Smooth muscle cell (in vitro differentiated cells): ENCODE results near the gene MSX2. TPM values are rescaled to one million over a fixed set of nuclear protein-coding genes. Genes with fewer than 3 reads are reported as not detected.
A peak's percentile ranks its signal among the peaks of the same experiment; 100 is the strongest.

Source experiments
- DNase-seq: peaks from one replicate; lab custom pipeline; 2025; ENCODE audit not compliant: unreplicated experiment; lab: John Stamatoyannopoulos, UW
- H2AFZ ChIP-seq: fragments of 200-600 bp; sonication (generic); 2 replicates; pipeline ENCODE4 v1.6.0; 2016; ENCODE audit warnings: antibody characterized with exemption, low read depth, mild to moderate bottlenecking
- H3F3A ChIP-seq: fragments of 200-600 bp; sonication (generic); 2 replicates; pipeline ENCODE4 v1.6.0; 2017; ENCODE audit warnings: antibody characterized with exemption, low read depth
- H3K27ac ChIP-seq: fragments of 200-600 bp; sonication (generic); 2 replicates; pipeline ENCODE4 v1.5.1; 2016; ENCODE audit warnings: low read depth, mild to moderate bottlenecking
- H3K27me3 ChIP-seq: fragments of 200-600 bp; sonication (generic); 2 replicates; pipeline ENCODE4 v1.6.1; 2016; ENCODE audit warnings: low read depth, mild to moderate bottlenecking
- H3K36me3 ChIP-seq: fragments of 200-600 bp; sonication (generic); 2 replicates; pipeline ENCODE4 v1.5.1; 2016; ENCODE audit warnings: low read depth
- H3K4me1 ChIP-seq: fragments of 200-600 bp; sonication (generic); 2 replicates; pipeline ENCODE4 v1.5.1; 2016; ENCODE audit warnings: low read depth
- H3K4me2 ChIP-seq: fragments of 200-600 bp; sonication (generic); 2 replicates; pipeline ENCODE4 v1.6.0; 2016; ENCODE audit warnings: mild to moderate bottlenecking
- H3K4me3 ChIP-seq: fragments of 200-600 bp; sonication (generic); 2 replicates; pipeline ENCODE4 v1.5.1; 2016; ENCODE audit warnings: mild to moderate bottlenecking
- H3K79me2 ChIP-seq: fragments of 200-600 bp; sonication (generic); 2 replicates; pipeline ENCODE4 v1.6.0; 2016; ENCODE audit warnings: low read depth, mild to moderate bottlenecking
- H3K9ac ChIP-seq: fragments of 200-600 bp; sonication (generic); 2 replicates; pipeline ENCODE4 v1.6.0; 2016; ENCODE audit warnings: low read depth
- H3K9me3 ChIP-seq: fragments of 200-600 bp; sonication (generic); replicated peaks from 2 replicates; pipeline ENCODE4 v1.5.1; 2016; ENCODE audit warnings: low read depth
- H4K20me1 ChIP-seq: fragments of 200-600 bp; sonication (generic); 2 replicates; pipeline ENCODE4 v1.6.0; 2016; ENCODE audit warnings: low read depth
- WGBS: methylation state at CpG from one replicate; pipeline ENCODE4 v1.1.7; 2016; ENCODE audit warnings: low lambda C conversion rate; 5-methylcytosine and 5-hydroxymethylcytosine counted together
- polyA plus RNA-seq: library from polyadenylated mRNA; unstranded; fragments of >200 nt; fragmentation: Nextera tagmentation; extraction: Ambion mirVana; gene quantifications from 2 replicates; pipeline ENCODE4 v1.2.1, GENCODE V29; 2016
- total RNA-seq: library from RNA; depleted of rRNA; stranded (reverse); fragments of >200 nt; gene quantifications from 2 replicates; pipeline ENCODE4 v1.2.3, GENCODE V29; 2014
- TF ChIP-seq, protein P1 (sequence below): fragments of 200-600 bp; sonication (generic); IDR thresholded peaks from 2 replicates; pipeline ENCODE4 v1.5.1; 2017; ENCODE audit warnings: borderline replicate concordance, mild to moderate bottlenecking, antibody characterized with exemption; ENCODE audit not compliant: insufficient read depth, poor library complexity, severe bottlenecking

Gene MSX2
- total and polyA plus RNA-seq, 2 experiments from 2014 or later, result 50.7 to 76.8 TPM

DNA sequence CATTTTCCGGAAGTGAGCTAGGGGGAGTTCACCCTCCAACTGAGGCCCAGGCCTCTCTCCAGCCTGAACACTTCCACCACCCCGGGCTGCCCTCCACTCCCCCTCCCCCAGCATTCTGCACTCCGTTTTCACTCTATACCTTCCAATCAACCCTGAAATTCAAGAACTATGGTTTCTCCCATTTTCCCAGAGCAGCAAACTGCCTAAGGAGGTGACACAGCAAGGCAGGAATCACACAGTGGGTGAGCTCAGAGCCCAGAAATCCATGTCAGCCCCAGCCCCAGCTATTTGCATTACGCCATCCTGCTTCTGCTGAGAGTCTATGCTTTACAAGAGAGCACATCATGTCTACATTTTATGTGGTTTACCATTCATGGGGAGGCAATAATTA lies 11.9 kb downstream of the MSX2 start:
- H2AFZ ChIP-seq, result peak overlapping the region; percentile 66
- H3K4me3 ChIP-seq, result peak overlapping the region; percentile 56
- peak overlapping the region; percentile 88 for H3K9ac ChIP-seq
- peak overlapping the region; percentile 95 for H3K27ac ChIP-seq
- H3K27me3 ChIP-seq, result no peaks in the 10 kb centered on the region
- WGBS, result 9% methylated on average over 4 of the region's 4 CpGs
- peaks cover 4% of the 10 kb centered on the region for H3K79me2 ChIP-seq
- DNase-seq, result no peak
- TF ChIP-seq, protein P1, sequence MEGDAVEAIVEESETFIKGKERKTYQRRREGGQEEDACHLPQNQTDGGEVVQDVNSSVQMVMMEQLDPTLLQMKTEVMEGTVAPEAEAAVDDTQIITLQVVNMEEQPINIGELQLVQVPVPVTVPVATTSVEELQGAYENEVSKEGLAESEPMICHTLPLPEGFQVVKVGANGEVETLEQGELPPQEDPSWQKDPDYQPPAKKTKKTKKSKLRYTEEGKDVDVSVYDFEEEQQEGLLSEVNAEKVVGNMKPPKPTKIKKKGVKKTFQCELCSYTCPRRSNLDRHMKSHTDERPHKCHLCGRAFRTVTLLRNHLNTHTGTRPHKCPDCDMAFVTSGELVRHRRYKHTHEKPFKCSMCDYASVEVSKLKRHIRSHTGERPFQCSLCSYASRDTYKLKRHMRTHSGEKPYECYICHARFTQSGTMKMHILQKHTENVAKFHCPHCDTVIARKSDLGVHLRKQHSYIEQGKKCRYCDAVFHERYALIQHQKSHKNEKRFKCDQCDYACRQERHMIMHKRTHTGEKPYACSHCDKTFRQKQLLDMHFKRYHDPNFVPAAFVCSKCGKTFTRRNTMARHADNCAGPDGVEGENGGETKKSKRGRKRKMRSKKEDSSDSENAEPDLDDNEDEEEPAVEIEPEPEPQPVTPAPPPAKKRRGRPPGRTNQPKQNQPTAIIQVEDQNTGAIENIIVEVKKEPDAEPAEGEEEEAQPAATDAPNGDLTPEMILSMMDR, result no peak
- H3F3A ChIP-seq, result peaks cover 10% of the 10 kb centered on the region
- peak overlapping the region; percentile 94 for H3K4me2 ChIP-seq
- H3K36me3 ChIP-seq, result no peaks in the 10 kb centered on the region
- peaks cover 51% of the 10 kb centered on the region for H3K4me1 ChIP-seq
- H3K9me3 ChIP-seq, result no peaks in the 10 kb centered on the region
- no peaks in the 10 kb centered on the region for H4K20me1 ChIP-seq

DNA sequence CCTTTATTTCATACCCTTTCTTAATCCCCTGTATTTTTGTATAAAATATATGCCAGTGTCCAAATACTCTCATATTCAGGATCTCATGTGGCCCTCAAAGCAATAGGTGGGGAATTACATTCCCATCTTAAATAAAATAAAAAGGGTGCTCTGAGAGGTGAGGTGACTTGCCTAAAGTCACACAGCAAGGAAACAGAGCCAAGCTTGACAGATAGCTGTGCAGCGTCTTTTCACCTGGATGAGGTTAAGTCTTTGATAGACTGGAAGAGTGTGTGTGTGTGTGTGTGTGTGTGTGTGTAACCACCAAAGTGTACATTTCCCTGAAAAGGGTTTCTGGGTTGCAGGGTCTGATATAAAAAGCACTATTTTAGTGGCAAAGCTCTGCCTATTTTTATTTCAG lies 12.4 kb downstream of the MSX2 start:
- TF ChIP-seq, protein P1, result no peak
- Histone ChIP-seq H3K4me2 (peak overlapping the region; percentile 94), H3K27ac (peak overlapping the region; percentile 95), H3F3A (peaks cover 10% of the 10 kb centered on the region), H2AFZ (no peak overlapping the region), H3K9ac (peak overlapping the region; percentile 73), H3K9me3 (no peaks in the 10 kb centered on the region), H3K4me3 (no peak overlapping the region), H3K27me3 (no peaks in the 10 kb centered on the region), H3K79me2 (peaks cover 2% of the 10 kb centered on the region), H3K4me1 (peaks cover 47% of the 10 kb centered on the region), H4K20me1 (no peaks in the 10 kb centered on the region), H3K36me3 (no peaks in the 10 kb centered on the region)
- no peak for DNase-seq
- WGBS, result 73% methylated on average over 1 of the region's 1 CpG

DNA sequence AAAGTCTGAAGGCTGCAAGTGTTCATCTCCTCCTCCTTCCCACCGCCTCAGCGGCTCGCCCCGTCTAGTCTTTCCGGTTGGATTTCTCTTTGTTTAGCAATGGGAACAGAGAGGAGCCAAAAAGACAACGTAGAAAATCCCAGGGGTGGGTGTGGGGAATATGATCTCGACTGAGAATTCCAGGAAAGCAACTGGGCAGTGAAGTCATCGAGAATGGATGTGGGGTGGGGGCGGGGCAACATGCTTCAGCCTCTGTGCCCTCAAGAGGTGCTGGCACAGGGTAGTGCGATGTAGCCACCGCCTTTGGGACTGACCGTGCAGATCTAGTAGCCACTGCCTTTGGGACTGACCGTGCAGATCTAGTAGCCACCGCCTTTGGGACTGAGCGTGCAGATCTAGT lies 12.9 kb downstream of the MSX2 start:
- H3F3A ChIP-seq, result peaks cover 10% of the 10 kb centered on the region
- no peaks in the 10 kb centered on the region for H3K27me3 ChIP-seq
- TF ChIP-seq, protein P1, result no peak
- H3K4me2 ChIP-seq, result peak overlapping the region; percentile 94
- WGBS, result 37% methylated on average over 15 of the region's 15 CpGs
- H4K20me1 ChIP-seq, result no peaks in the 10 kb centered on the region
- DNase-seq, result no peak
- H3K36me3 ChIP-seq, result no peaks in the 10 kb centered on the region
- H3K4me3 ChIP-seq, result no peak overlapping the region
- peaks cover 41% of the 10 kb centered on the region for H3K4me1 ChIP-seq
- peak overlapping the region; percentile 33 for H2AFZ ChIP-seq
- no peaks in the 10 kb centered on the region for H3K79me2 ChIP-seq
- H3K9ac ChIP-seq, result peak overlapping the region; percentile 73
- no peaks in the 10 kb centered on the region for H3K9me3 ChIP-seq
- H3K27ac ChIP-seq, result peak overlapping the region; percentile 95

DNA sequence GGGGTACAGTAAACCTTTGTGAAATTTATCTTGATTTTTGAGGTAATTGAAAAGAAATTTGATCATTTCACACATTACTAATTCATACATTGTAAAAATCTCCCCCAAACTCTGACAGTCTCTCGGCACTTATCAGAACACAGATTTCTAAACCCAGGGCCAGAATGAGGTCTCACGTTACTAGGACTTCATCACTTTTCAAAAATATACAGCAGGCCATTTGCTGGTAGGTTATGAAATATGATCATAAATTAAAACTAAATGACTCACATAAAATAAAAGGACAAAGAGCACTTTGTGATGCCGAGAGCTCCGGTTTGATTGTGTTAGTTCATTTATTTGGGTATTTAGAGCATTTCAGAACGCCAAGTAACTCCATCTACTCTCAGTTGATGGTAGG lies 17.0 kb downstream of the MSX2 start:
- Histone ChIP-seq H3K9ac (no peak overlapping the region), H3K27ac (no peak overlapping the region), H3K27me3 (no peaks in the 10 kb centered on the region), H3K79me2 (no peaks in the 10 kb centered on the region), H3K4me3 (no peak overlapping the region), H3K4me1 (peaks cover 22% of the 10 kb centered on the region), H3K9me3 (no peaks in the 10 kb centered on the region), H4K20me1 (no peaks in the 10 kb centered on the region), H2AFZ (no peak overlapping the region), H3K4me2 (no peak overlapping the region), H3F3A (peaks cover 6% of the 10 kb centered on the region), H3K36me3 (no peaks in the 10 kb centered on the region)
- WGBS, result 91% methylated on average over 5 of the region's 5 CpGs
- no peak for DNase-seq
- TF ChIP-seq, protein P1, result no peak
